ENCODE data around the gene CRLF1. TPM values are rescaled to one million over a fixed set of nuclear protein-coding genes. Genes with fewer than 3 reads are reported as not detected.
A peak's percentile ranks its signal among the peaks of the same experiment; 100 is the strongest.

Gene CRLF1
- polyA plus RNA-seq, 4 donors, result 2.0 to 22.3 (median 6.5) TPM; not detected in 1

DNA sequence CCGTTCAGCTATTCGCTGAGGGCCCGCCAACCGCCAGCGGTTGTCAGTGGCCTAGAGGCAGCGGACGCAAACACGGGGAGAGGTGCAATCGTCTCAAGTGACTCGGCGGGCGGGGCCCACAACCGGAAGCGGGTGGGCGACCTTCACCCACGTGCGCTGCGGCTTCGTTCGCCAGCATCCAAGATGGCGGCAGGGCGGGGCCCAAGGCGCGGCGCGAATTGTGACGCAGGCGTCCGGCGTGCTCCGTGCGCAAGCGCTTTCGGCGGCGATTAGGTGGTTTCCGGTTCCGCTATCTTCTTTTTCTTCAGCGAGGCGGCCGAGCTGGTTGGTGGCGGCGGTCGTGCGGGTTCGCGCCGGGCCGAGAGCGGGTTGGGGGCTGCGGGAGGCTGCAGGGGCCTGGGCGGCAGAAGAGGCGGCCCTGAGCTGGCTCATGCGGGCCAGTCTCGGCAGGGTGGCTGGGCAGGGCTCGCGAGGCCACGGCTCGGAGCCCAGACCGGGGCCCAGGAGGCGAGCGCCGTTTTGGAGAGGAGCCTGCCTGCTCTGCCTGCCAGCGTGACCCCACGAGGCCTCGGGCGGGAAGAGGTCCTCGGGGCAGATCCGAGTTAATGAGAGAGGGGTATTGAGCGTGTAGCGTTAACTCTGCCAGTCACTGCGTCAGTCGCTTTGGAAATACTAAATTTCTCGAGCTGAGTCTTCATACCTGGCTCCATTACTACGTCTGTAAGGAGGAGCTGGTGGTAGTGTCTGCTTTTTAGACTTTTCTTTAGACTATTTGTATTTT is 34.8 kb downstream of the CRLF1 start, which contains the start of gene UBA52:
Gene UBA52, plus strand, starts transcription at position 294 of the 781 bp plus-strand sequence. CDS start 1,444 bp downstream, outside the sequence.
- FAIRE-seq, result peak; percentile 15
- DNase-seq, result peak; percentile 98 to 100
- Histone ChIP-seq H3K4me3 (ENCODE audit: low read depth in 1 of 3, low read length in 3 of 3) (peak within 1 kb of the TSS; percentile 75 to 92 (median 92)), H3K36me3 (ENCODE audit: control insufficient read depth in 3 of 3, insufficient read depth in 2 of 3, low read depth in 1 of 3, low read length in 3 of 3) (peaks cover 15 to 72% (median 19%) of the 10 kb centered on the region in 3 donors), H3K27me3 (ENCODE audit: control insufficient read depth in 3 of 3, insufficient read depth in 3 of 3, low read length in 3 of 3) (no peaks in the 10 kb centered on the region), H3K9me3 (ENCODE audit: control insufficient read depth in 2 of 2, insufficient read depth in 1 of 2, low read depth in 1 of 2, low read length in 1 of 2) (no peaks in the 10 kb centered on the region), H3K4me1 (ENCODE audit: control insufficient read depth in 3 of 3, insufficient read depth in 2 of 3, low read depth in 1 of 3, low read length in 2 of 3) (peaks cover 6 to 12% (median 7%) of the 10 kb centered on the region in 3 donors), H3K27ac (ENCODE audit: low read depth in 1 of 3, low read length in 2 of 3) (peak within 1 kb of the TSS; percentile 85 to 98 (median 96))
- 0% methylated on average over 45 to 75 of the region's 75 CpGs for WGBS, 3 donors

DNA sequence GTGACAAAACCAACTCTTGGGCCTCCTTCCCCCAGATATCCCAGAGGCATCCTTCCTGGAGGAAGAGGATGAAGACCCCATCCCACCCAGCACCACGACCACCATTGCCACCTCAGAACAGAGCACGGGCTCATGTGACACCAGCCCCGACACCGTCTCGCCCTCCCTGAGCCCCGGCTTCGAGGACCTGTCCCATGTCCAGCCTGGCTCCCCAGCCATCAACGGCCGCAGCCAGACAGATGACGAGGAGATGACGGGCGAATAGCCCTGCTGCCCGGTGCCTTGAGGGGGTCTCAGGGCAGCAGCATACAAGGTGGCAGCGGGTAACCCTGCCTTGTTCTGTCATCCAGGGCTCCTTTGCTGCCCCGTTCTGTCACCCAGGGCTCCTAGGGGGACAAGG is 38.2 kb downstream of the CRLF1 start:
- no peak overlapping the region for H3K27ac ChIP-seq (ENCODE audit: low read depth in 1 of 3, low read length in 2 of 3)
- WGBS, 3 donors, result 95 to 96% (median 95%) methylated on average over 15 of the region's 15 CpGs
- no peak overlapping the region for H3K4me3 ChIP-seq (ENCODE audit: low read depth in 1 of 3, low read length in 3 of 3)
- peaks cover 6 to 10% (median 7%) of the 10 kb centered on the region in 3 donors for H3K4me1 ChIP-seq (ENCODE audit: control insufficient read depth in 3 of 3, insufficient read depth in 2 of 3, low read depth in 1 of 3, low read length in 2 of 3)
- FAIRE-seq (no peak), DNase-seq (no peak)
- H3K27me3 ChIP-seq (ENCODE audit: control insufficient read depth in 3 of 3, insufficient read depth in 3 of 3, low read length in 3 of 3), result no peaks in the 10 kb centered on the region
- H3K9me3 ChIP-seq (ENCODE audit: control insufficient read depth in 2 of 2, insufficient read depth in 1 of 2, low read depth in 1 of 2, low read length in 1 of 2), result no peaks in the 10 kb centered on the region
- H3K36me3 ChIP-seq (ENCODE audit: control insufficient read depth in 3 of 3, insufficient read depth in 2 of 3, low read depth in 1 of 3, low read length in 3 of 3), result peaks cover 14 to 73% (median 20%) of the 10 kb centered on the region in 3 donors

DNA sequence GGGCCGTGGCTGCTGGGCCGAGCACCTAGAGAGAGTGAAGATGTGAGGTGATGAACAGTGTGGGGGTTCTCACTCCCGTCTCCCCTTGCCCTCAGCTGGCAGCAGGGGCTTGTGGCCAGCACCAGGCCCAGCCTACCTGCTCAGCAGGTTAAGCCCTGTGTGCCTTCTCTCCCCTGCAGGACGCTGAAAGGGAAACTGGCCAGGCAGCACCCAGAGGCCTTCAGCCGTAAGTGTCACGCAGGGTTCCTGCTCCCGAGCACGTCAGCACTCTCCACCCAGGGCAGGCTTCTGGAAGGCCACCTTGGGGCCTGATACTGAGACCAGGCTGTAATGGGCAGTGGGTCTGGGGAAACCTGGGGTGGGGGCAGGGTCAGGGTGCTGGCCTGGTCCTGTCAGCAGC is 39.6 kb downstream of the CRLF1 start:
- FAIRE-seq, result no peak
- no peak overlapping the region for H3K4me3 ChIP-seq (ENCODE audit: low read depth in 1 of 3, low read length in 3 of 3)
- no peaks in the 10 kb centered on the region for H3K9me3 ChIP-seq (ENCODE audit: control insufficient read depth in 2 of 2, insufficient read depth in 1 of 2, low read depth in 1 of 2, low read length in 1 of 2)
- H3K27me3 ChIP-seq (ENCODE audit: control insufficient read depth in 3 of 3, insufficient read depth in 3 of 3, low read length in 3 of 3), result no peaks in the 10 kb centered on the region
- peaks cover 18 to 77% (median 19%) of the 10 kb centered on the region in 3 donors for H3K36me3 ChIP-seq (ENCODE audit: control insufficient read depth in 3 of 3, insufficient read depth in 2 of 3, low read depth in 1 of 3, low read length in 3 of 3)
- H3K27ac ChIP-seq (ENCODE audit: low read depth in 1 of 3, low read length in 2 of 3), result no peak overlapping the region
- no peaks in the 10 kb centered on the region for H3K4me1 ChIP-seq (ENCODE audit: control insufficient read depth in 3 of 3, insufficient read depth in 2 of 3, low read depth in 1 of 3, low read length in 2 of 3)
- no peak for DNase-seq
- 94 to 96% (median 95%) methylated on average over 8 of the region's 8 CpGs for WGBS, 3 donors

DNA sequence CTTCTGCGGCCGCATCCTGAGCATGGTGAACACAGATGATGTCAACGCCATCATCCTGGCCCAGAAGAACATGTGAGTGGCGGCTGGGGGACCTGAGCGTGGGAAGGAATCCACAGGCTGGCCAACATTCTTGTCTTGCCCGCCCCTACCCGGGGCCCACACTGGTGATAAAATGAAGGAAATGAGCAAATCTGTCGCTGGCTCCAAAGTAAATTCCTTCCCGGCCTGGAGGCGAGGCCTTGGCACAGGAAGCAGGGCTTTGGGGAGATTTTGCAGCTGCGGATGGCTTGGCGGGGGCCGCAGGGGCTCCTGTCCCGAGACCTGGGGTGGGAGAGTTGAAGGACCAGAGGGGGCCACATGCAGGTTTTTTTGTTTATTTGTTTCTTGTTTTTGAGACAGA is 44.5 kb downstream of the CRLF1 start:
- no peaks in the 10 kb centered on the region for H3K27me3 ChIP-seq (ENCODE audit: control insufficient read depth in 3 of 3, insufficient read depth in 3 of 3, low read length in 3 of 3)

DNA sequence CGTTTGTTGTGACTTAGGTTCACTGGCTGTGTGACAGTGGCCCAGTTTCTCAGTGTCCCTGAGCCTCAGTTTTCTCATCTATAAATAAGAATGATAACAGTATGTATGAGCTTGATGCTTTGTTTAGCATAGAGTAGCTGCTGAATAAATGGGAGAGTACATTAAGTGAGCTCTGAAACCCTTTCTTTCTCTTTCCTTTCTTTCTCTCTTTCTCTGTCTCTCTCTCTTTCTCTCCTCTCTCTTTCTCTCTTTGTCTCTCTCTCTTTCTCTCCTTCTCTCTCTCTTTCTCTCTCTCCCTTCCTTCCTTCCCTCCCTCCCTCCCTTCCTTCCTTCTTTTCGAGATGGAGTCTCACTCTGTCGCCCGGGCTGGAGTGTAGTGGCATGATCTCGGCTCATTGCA is 46.9 kb downstream of the CRLF1 start:
- DNase-seq (no peak), FAIRE-seq (no peak)
- H3K27me3 ChIP-seq (ENCODE audit: control insufficient read depth in 3 of 3, insufficient read depth in 3 of 3, low read length in 3 of 3), result no peaks in the 10 kb centered on the region
- no peak overlapping the region for H3K27ac ChIP-seq (ENCODE audit: low read depth in 1 of 3, low read length in 2 of 3)
- WGBS, 3 donors, result 61 to 72% (median 69%) methylated on average over 5 of the region's 5 CpGs
- peaks cover 2 to 34% (median 10%) of the 10 kb centered on the region in 3 donors for H3K36me3 ChIP-seq (ENCODE audit: control insufficient read depth in 3 of 3, insufficient read depth in 2 of 3, low read depth in 1 of 3, low read length in 3 of 3)
- peaks cover 3 to 8% (median 3%) of the 10 kb centered on the region in 3 donors for H3K4me1 ChIP-seq (ENCODE audit: control insufficient read depth in 3 of 3, insufficient read depth in 2 of 3, low read depth in 1 of 3, low read length in 2 of 3)
- no peak overlapping the region for H3K4me3 ChIP-seq (ENCODE audit: low read depth in 1 of 3, low read length in 3 of 3)
- H3K9me3 ChIP-seq (ENCODE audit: control insufficient read depth in 2 of 2, insufficient read depth in 1 of 2, low read depth in 1 of 2, low read length in 1 of 2), result no peaks in the 10 kb centered on the region

More for the DNA sequence above, 44.5 kb downstream of the CRLF1 start:
- no peaks in the 10 kb centered on the region for H3K9me3 ChIP-seq (ENCODE audit: control insufficient read depth in 2 of 2, insufficient read depth in 1 of 2, low read depth in 1 of 2, low read length in 1 of 2)
- FAIRE-seq, result no peak
- peaks cover 9 to 58% (median 16%) of the 10 kb centered on the region in 3 donors for H3K36me3 ChIP-seq (ENCODE audit: control insufficient read depth in 3 of 3, insufficient read depth in 2 of 3, low read depth in 1 of 3, low read length in 3 of 3)
- peaks cover 3 to 8% (median 3%) of the 10 kb centered on the region in 3 donors for H3K4me1 ChIP-seq (ENCODE audit: control insufficient read depth in 3 of 3, insufficient read depth in 2 of 3, low read depth in 1 of 3, low read length in 2 of 3)
- H3K4me3 ChIP-seq (ENCODE audit: low read depth in 1 of 3, low read length in 3 of 3), result no peak overlapping the region
- WGBS, 3 donors, result 79 to 89% (median 83%) methylated on average over 14 of the region's 14 CpGs
- DNase-seq, result no peak
- H3K27ac ChIP-seq (ENCODE audit: low read depth in 1 of 3, low read length in 2 of 3), result peak overlapping the region in 1 of 3 donors; percentile 62

DNA sequence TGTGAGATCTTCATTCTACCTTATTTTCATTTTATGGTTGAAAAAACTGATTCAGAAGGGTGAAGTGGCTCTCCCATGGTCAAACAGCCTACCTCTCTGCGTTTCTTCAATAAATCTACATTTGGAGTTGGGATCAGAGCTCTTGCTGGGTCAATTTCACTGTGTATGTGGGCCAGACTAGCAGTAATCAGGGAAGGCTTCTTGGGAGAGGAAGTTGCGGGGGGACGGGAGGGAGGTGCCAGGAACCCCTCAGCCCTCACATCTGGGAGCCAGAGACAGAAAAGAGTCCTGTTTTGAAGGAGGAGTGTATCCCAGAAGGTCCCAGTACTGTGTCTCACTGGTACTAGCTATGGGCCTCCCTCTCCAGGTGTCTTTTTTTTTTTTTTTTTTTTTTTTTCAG is 48.0 kb downstream of the CRLF1 start:
- Histone ChIP-seq H3K4me3 (ENCODE audit: low read depth in 1 of 3, low read length in 3 of 3) (peak overlapping the region; percentile 70 to 79 (median 77)), H3K9me3 (ENCODE audit: control insufficient read depth in 2 of 2, insufficient read depth in 1 of 2, low read depth in 1 of 2, low read length in 1 of 2) (no peaks in the 10 kb centered on the region), H3K27me3 (ENCODE audit: control insufficient read depth in 3 of 3, insufficient read depth in 3 of 3, low read length in 3 of 3) (no peaks in the 10 kb centered on the region), H3K36me3 (ENCODE audit: control insufficient read depth in 3 of 3, insufficient read depth in 2 of 3, low read depth in 1 of 3, low read length in 3 of 3) (peaks cover 0 to 23% (median 7%) of the 10 kb centered on the region in 3 donors), H3K4me1 (ENCODE audit: control insufficient read depth in 3 of 3, insufficient read depth in 2 of 3, low read depth in 1 of 3, low read length in 2 of 3) (peaks cover 3 to 8% (median 3%) of the 10 kb centered on the region in 3 donors), H3K27ac (ENCODE audit: low read depth in 1 of 3, low read length in 2 of 3) (peak overlapping the region; percentile 81 to 93 (median 91))
- FAIRE-seq (no peak), DNase-seq (no peak)
- 46 to 59% (median 57%) methylated on average over 3 of the region's 3 CpGs for WGBS, 3 donors

DNA sequence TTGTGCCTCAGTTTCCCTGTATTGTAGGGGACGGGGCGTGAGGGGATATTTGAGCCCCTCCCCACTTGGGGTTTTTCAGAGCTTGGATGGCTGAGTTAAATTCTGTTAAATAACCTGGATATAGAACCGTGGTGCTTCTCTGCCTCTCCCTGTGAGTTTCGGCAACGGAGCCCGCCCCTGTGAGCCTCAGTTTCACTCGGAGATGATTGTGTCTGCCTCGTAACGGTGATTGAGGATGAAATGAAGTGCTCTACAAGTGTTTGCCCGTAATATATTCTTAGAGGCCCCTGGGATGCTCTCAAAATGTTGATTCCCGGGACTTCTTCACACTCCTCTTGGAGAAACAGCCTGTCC is 48.4 kb downstream of the CRLF1 start:
- H3K4me3 ChIP-seq (ENCODE audit: low read depth in 1 of 3, low read length in 3 of 3), result peak overlapping the region; percentile 70 to 79 (median 77)
- 3% methylated on average over 11 of the region's 11 CpGs for WGBS, 3 donors
- FAIRE-seq (no peak), DNase-seq (peak in 1 of 2 donors; percentile 54)
- H3K9me3 ChIP-seq (ENCODE audit: control insufficient read depth in 2 of 2, insufficient read depth in 1 of 2, low read depth in 1 of 2, low read length in 1 of 2), result no peaks in the 10 kb centered on the region
- H3K27me3 ChIP-seq (ENCODE audit: control insufficient read depth in 3 of 3, insufficient read depth in 3 of 3, low read length in 3 of 3), result no peaks in the 10 kb centered on the region
- peaks cover 0 to 19% (median 7%) of the 10 kb centered on the region in 3 donors for H3K36me3 ChIP-seq (ENCODE audit: control insufficient read depth in 3 of 3, insufficient read depth in 2 of 3, low read depth in 1 of 3, low read length in 3 of 3)
- H3K4me1 ChIP-seq (ENCODE audit: control insufficient read depth in 3 of 3, insufficient read depth in 2 of 3, low read depth in 1 of 3, low read length in 2 of 3), result peaks cover 3 to 8% (median 3%) of the 10 kb centered on the region in 3 donors
- peak overlapping the region; percentile 81 to 93 (median 91) for H3K27ac ChIP-seq (ENCODE audit: low read depth in 1 of 3, low read length in 2 of 3)

DNA sequence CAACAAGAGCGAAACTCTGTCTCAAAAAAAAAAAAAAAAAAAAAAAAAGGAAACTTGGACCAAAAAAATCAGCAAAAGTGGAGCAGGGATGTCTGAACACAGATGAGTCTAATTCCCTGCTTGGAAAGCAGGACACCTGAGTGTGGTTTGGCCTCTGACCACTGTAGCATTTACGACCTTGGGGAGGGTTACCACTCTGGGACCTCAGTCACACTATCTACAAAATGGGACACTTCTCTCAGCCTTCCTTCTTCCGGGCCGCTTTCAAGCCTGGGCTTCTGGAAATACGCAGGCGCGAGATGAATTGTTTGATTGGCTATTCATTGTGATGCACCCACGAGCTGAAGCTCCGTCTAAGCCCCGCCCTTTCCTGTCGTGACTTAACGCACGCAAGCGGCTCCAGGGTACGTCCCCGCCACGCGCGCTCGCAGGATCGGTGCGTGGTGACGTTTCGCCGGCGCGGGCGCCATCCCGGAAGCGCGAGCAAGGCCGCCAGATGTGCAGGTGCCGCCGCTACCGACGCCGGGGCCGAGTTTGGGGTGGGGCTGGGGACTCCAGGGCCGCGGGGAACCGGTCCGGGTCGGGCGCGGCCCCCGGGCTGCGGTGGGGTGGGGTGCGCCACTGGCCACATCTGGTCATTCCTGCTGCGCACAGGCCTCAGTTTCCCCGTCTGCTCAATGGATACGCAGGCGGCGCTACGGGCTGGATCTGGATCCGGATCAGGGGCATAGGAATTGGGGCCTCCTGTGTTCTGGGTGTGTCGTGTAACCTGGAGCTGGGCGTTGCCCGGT is 49.0 kb downstream of the CRLF1 start, which contains the start of gene KXD1:
Gene KXD1, plus strand, starts transcription at position 460 of the 791 bp plus-strand sequence. CDS start 4,187 bp downstream, outside the sequence.
- FAIRE-seq, result peak; percentile 15
- DNase-seq, result peak; percentile 98 to 100
- Histone ChIP-seq H3K27ac (ENCODE audit: low read depth in 1 of 3, low read length in 2 of 3) (peak within 1 kb of the TSS; percentile 81 to 93 (median 91)), H3K27me3 (ENCODE audit: control insufficient read depth in 3 of 3, insufficient read depth in 3 of 3, low read length in 3 of 3) (no peaks in the 10 kb centered on the region), H3K36me3 (ENCODE audit: control insufficient read depth in 3 of 3, insufficient read depth in 2 of 3, low read depth in 1 of 3, low read length in 3 of 3) (peaks cover 0 to 15% (median 5%) of the 10 kb centered on the region in 3 donors), H3K4me3 (ENCODE audit: low read depth in 1 of 3, low read length in 3 of 3) (peak within 1 kb of the TSS; percentile 70 to 79 (median 77)), H3K9me3 (ENCODE audit: control insufficient read depth in 2 of 2, insufficient read depth in 1 of 2, low read depth in 1 of 2, low read length in 1 of 2) (no peaks in the 10 kb centered on the region), H3K4me1 (ENCODE audit: control insufficient read depth in 3 of 3, insufficient read depth in 2 of 3, low read depth in 1 of 3, low read length in 2 of 3) (peaks cover 3 to 8% (median 3%) of the 10 kb centered on the region in 3 donors)
- WGBS, 3 donors, result 1 to 2% (median 1%) methylated on average over 54 to 58 of the region's 58 CpGs

All from small intestine (tissue), 7 donors.